GM21786 (cell line): ENCODE results near the gene LAT.
"Not testable (repeated sequence)": the region's sequence is repeated elsewhere in the genome, so short reads cannot be mapped to it uniquely, and the experiment has no call there.

Source experiments
- ATAC-seq: cut with Tn5 transposase; IDR thresholded peaks from one replicate; pipeline ENCODE4 v1.9.1; 2021; ENCODE audit not compliant: unreplicated experiment

LAT gene

DNA sequence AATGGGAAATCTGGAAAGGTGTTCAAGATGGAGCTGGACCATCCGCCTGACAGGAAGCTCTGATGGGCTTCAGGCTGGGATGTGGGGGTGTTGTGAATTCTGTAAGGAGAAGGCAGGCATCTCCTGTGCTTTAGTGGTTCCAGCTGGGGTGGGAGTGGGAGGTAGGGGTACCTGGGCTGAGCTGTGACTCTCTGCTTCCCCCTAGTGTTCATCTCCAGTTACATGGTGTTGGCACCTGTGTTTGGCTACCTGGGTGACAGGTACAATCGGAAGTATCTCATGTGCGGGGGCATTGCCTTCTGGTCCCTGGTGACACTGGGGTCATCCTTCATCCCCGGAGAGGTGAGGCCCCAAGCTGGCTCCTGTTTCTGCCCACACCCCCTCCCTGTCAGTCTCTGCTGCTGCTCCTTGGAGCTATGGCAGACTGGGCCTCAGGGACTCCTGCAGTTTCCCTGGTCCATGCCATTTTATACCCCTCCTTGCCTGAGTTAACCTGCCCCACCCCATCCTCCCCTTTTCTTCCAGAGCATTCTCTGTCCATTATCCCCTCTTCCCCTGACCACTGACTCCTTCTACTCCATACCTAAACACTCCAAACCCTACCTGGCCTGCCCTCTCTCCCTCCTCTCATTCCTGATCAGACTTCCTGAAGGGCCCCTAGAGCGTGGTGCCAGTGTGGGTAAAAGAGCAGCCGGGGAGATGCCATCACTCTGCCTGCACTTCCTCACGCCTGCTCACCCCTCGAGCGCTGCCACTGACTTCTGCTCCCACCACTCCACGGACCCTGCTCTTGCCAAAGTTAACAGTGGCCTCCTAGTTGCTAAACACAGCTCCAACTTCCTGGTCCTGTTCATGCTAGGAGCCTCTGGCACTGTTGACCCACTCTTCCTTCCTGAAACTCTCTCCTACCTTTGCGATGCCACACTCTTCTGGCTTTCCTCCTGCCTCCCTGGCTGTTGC, 6.9 kb upstream of the LAT start:
- no peak for ATAC-seq

DNA sequence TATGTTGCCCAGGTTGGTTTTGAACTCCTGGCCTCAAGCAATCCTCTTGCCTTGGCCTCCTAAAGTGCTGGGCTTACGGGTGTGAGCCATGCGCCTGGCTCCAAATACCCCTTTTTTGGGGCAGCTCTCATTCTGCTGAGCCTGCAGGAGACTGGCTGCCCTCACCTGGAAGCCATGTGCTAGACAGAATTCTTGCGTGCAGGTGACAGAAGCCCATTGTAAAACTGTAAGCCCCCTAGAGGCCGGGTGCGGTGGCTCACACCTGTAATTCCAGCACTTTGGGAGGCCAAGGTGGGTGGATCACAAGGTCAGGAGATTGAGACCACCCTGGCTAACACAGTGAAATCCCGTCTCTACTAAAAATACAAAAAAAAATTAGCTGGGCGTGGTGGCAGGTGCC, 4.5 kb upstream of the LAT start:
- ATAC-seq: not testable (repeated sequence)

DNA sequence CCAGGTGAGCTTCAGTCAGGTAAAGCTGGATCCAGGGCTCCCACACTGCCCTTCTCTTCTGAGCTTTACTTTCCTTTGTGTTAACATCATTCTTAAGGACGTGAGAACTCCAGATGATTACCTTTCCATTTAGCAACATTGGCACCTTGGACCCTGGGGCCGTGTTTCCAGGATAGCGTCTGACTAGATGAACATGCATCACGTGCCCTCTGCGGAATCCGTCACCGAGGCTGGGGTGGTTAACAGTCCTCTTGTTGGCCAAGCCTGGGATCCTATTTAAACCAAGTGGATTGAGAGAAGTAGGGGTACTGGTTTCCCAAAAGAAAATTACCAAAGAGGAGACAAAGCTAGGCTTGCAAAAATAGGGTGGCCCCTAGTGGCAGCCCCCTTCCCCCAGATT, 3.9 kb upstream of the LAT start:
- no peak for ATAC-seq

DNA sequence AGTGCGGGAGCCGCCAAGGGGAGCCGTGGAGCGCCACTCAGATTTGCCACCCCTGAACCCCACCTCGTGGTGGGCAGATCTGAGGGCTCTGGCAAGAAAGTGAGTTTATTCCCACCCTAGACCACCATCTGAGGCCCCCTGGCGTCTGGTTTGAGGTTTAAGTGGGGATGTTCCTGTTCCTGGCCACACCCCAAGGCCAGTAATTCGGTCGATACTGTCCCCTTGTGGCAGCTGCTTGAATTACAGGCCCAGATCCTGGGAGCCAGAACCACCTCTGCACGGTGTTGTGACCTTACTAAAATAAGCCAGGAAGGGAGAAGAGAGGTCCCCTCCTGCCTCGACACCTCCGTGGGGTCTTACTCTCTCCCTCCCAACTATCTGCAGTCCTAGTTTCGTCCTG, 3.3 kb upstream of the LAT start:
- no peak for ATAC-seq

DNA sequence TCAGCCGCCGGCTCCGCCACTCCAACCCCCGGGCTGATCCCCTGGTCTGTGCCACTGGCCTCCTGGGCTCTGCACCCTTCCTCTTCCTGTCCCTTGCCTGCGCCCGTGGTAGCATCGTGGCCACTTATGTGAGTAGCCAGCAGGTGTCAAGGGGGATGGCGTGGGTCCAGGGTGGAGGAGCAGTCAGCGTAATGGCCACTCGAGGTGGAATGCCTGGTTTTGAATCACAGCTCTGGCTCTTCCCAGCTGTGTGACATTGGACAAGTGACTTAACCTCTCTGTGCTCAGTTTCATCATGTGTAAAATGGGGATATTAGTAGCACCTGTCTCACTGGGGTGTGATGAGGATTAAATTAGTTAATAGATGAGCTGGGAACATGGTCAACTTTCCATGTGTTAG, 2.4 kb upstream of the LAT start:
- ATAC-seq: no peak

DNA sequence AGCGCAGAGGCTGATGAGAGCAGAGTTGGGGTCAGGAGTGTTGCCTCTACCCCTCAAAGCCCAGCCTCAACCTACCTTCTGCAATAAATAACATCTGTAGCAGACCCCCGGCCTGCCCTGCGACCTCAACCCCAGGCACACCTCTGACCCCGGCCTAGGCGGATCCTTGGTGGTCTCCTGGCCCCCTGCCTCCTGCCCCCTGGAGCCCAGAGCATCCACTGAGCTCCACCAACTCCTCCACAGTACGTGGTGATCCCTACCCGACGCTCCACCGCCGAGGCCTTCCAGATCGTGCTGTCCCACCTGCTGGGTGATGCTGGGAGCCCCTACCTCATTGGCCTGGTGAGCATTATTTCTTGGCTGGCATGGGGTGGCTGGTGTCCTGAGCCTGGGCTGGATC, 1.9 kb upstream of the LAT start:
- ATAC-seq: no peak

DNA sequence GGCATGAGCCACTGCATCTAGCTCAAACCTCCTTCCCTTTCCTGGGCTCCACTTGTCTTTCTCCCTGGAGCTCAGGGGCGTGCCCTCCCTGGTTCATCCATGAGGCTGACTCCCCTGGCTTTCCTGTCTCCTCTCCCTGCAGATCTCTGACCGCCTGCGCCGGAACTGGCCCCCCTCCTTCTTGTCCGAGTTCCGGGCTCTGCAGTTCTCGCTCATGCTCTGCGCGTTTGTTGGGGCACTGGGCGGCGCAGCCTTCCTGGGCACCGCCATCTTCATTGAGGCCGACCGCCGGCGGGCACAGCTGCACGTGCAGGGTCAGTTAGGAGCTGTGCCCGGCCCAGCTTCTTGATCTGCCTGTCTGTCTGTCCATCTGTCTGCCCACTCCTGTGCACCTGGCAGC, 1.2 kb upstream of the LAT start:
- ATAC-seq: no peak

DNA sequence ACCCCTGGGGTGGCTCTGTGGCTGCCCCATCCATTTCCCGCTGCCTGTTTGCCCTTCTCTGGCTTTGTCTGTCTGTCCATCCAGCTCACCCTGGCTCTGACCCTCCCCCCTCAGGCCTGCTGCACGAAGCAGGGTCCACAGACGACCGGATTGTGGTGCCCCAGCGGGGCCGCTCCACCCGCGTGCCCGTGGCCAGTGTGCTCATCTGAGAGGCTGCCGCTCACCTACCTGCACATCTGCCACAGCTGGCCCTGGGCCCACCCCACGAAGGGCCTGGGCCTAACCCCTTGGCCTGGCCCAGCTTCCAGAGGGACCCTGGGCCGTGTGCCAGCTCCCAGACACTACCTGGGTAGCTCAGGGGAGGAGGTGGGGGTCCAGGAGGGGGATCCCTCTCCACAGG, 761 bp upstream of the LAT start:
- ATAC-seq: no peak

DNA sequence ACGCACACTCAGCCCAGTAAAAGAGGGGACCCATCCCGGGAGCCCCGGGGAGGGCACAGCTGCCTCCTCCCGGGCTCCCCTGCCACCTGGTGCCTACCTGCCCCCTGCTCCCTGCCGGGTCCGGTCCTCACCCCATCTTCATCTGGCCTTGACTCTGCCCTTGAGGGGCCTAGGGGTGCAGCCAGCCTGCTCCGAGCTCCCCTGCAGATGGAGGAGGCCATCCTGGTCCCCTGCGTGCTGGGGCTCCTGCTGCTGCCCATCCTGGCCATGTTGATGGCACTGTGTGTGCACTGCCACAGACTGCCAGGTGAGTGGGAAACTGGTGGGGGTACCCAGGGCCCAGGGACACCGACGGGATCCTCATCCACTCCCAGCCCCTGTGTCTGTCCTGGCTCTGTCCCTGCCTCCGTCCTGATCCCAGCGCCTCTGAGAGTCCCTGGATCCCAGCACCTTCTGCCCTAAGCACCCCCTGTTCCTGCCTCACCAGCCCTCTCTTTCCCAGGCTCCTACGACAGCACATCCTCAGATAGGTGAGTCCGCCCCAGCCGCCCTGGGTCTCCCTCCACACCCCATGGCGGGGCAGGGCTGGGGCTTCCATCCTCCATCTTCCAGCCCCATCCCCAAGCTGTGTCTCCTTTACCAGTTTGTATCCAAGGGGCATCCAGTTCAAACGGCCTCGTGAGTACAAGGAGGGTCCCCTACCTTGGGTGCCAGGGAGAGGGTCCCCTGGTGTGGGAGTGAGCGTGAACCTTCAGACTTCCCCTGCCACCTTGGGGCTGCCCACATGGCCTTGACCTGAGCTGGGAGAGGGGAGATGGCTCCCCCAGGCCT, 574 bp downstream of the LAT start:
- no peak for ATAC-seq

DNA sequence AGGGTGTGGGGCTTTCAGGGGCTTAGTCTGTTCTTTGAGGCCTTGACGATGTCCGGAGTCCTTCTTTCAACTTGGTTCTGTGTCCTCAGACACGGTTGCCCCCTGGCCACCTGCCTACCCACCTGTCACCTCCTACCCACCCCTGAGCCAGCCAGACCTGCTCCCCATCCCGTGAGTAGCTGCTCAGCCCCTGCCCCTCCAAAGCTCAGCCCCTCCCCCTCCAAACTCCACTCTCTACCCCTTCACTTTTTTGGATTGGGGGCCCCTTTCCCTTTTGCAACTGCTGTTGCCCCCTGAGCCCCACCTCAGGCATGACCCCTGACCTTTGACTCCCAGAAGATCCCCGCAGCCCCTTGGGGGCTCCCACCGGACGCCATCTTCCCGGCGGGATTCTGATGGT, 1.2 kb downstream of the LAT start:
- ATAC-seq: no peak

DNA sequence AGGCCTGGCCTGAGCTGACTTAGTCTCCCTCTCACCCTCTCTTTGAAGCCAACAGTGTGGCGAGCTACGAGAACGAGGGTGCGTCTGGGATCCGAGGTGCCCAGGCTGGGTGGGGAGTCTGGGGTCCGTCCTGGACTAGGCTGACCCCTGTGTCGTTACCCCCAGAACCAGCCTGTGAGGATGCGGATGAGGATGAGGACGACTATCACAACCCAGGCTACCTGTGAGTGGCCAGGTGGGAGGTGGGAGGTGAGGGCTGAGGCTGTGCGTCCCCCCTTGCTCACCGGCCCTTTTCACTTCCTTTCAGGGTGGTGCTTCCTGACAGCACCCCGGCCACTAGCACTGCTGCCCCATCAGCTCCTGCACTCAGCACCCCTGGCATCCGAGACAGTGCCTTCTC, 1.6 kb downstream of the LAT start:
- no peak for ATAC-seq

DNA sequence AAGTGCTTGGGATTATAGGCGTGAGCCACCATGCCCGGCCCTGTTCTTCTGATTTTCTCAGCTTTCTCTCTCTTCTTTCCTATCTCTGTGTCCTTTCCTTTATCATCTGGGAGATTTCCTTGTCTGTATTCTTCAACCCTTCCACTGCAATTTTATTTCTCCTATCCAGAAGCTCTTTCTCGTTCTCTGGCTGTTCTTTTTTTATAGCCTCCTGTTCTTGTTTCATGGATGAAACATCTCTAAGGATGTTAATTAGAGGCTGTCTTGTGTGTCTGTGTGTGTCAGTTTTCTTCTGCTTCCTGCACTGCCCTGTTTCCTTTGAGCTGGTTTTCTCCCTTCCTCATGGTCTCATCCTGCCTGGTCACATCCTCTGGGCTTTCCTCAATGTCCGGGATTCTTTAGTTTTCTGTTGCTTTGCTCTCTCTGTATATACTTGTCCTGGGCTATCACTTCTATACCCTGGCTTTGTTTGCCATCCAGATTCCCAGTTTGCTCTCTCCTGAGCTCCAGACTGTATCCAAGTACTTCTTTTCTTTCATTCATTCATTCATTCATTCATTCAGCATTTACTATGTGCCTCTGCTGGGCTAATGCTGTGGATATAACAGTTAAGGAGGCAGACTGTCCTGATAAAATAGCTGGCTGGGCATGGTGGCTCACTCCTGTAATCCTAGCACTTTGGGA, 2.5 kb downstream of the LAT start:
- no peak for ATAC-seq

DNA sequence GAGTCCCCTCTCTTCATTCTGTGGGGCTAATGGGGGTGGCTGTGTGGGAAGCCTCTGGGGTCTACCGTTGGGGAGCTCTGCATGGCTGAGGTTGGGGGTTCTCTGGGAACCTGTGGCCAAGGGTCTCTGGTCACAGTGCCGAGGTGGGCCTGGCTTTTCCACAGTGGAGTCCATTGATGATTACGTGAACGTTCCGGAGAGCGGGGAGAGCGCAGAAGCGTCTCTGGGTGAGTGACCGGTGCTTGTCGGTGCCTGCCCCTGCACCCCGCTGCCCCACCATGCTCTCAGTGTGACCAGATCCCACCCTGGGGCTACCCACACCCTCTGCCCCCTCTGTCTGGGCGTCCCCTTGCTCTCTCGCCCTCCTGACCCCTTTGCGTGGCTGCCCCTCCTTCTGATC, 4.5 kb downstream of the LAT start:
- ATAC-seq: no peak

DNA sequence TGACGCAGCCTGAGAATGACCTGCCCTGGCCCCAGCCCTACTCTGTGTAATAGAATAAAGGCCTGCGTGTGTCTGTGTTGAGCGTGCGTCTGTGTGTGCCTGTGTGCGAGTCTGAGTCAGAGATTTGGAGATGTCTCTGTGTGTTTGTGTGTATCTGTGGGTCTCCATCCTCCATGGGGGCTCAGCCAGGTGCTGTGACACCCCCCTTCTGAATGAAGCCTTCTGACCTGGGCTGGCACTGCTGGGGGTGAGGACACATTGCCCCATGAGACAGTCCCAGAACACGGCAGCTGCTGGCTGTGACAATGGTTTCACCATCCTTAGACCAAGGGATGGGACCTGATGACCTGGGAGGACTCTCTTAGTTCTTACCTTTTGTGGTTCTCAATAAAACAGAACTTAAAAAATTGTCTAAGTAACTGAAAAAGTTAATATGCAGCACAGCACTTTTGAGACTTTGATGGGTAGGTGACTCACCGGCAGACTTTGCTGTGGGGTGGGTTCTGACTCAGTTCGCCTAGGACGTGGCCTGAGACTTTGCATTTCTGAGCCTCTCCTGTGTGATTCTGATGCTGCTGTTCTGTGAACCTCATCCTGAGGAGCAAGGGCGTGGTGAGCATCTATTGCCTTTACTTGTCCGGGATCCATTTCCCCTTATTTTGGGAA, 5.7 kb downstream of the LAT start:
- ATAC-seq: no peak

DNA sequence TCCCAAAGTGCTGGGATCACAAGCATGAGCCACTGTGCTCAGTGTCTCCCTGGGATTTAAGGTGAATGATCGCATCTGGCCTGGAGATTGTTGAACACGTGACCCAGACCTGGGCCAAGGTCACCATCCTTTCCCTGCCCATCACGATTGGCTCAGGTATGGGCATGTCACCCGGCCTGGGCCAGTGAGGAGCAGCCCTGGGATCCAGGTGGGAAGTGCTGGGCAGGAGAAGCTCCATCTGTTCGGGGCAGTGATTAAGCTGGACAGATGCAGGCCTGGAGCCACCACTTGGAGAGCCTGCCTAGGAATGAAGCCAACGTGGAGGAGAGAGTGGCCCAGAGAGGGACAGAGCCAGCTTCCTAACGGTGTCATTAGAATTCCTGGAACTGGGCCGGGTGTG, 6.8 kb downstream of the LAT start:
- ATAC-seq: no peak

DNA sequence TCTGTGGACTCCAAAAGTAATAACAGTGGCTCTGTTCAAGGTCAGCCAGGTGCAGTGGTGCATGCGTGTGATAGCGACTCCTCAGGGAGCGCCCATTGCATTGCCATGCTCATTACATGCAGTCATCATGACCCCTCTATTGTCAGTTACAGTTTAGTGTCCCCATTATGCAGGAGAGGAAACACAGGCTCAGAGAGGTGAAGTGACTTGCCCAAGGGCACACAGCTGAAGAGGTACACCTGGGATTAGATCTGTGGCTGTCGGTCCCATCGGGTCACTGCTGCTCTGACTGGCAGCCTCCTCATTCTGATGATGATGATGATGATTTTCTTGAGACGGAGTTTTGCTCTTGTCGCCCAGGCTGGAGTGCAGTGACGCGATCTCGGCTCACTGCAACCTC, 7.6 kb downstream of the LAT start:
- no peak for ATAC-seq

DNA sequence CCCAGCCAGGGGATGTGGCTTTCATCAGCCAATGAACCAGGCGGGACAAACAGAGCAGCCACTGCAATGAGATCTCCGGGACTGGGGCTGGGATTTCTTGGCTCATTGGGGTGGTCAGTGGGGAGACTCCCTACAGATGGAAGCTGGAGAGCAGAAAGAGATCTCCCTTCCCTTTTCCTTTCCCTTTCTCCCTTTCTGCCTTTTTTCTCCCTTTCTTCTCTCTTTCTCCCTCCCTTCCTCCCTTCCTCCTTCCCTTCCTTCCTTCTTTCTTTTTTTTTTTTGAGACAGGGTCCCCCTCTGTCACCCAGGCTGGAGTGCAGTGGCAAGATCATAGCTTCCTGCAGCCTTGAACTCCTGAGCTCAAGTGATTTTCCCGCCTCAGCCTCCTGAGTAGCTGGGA, 14.0 kb downstream of the LAT start:
- ATAC-seq: no peak

DNA sequence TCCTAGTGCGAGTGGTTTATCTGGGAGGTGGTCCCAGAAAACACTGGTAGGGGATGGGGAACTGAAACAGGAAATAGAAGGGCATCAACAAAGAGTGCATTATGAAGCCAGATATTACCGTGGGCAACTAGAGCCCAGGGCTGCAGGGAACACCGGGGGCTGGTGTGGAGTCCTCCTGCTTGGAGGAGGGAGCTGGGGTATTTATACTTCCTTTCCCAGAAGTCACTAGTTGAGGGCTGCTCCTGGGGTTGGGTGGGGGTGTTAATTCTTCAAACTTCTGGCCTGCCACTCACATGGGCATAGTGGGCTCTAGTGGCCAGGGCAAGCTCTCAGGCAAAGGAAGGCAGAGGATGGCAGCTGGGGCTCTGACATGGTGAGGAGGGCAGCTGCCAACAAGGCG, 14.7 kb downstream of the LAT start:
- ATAC-seq: no peak

DNA sequence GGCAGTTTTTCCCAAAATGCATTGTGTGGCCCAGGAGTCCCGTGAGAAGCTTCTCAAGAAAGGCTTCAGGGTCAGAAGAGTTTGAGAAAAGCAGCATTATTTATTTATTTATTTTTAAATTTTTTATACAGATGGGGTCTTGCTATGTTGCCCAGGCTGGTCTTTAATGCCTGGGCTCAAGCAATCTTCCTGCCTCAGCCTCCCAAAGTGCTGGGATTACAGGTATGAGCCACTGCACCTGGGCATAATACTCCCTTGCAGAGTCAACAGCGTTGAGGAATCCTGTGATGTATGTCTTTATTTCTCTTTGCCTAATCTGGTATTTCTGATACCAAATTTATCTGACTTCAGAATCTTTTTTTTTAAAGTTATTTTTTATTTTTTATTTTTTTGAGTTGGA, 15.2 kb downstream of the LAT start:
- ATAC-seq: no peak

DNA sequence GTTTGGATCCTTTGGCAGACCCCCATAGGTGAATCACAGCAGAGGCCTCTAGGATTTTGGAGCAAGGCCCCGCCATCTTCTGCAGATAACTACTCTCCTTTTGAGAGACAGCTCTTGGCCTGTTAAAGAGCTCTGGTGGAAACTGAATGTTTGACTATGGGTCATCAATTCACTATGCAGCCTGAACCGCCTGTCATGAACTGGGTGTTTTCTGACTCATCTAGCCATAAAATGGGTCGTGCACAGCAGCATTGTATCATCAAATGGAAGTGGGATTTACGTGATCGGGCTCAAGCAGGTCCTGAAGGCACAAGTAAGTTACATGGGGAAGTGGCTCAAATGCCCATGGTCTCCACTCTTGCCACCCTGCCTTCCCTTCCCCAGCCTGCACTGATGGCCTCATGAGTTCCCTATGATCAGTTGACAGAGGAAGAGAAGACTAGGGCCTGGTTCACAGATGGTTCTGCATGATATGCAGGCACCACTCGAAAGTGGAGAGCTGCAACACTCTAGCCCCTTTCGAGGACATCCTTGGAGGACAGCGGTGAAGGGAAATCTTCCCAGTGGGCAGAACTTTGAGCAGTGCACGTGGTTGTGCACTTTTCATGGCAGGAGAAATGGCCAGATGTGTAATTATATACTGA, 19.8 kb downstream of the LAT start:
- ATAC-seq: not testable (repeated sequence)
